HG02588 (cell line): Measurements from ENCODE around the gene ASB14.
"Not testable (repeated sequence)": the region's sequence is repeated elsewhere in the genome, so short reads cannot be mapped to it uniquely, and the experiment has no call there.

Experiments used
- ATAC-seq: cut with Tn5 transposase; IDR thresholded peaks from one replicate; pipeline ENCODE4 v1.9.1; 2021; ENCODE audit warnings: mild to moderate bottlenecking, moderate library complexity; ENCODE audit not compliant: unreplicated experiment

Gene ASB14

DNA sequence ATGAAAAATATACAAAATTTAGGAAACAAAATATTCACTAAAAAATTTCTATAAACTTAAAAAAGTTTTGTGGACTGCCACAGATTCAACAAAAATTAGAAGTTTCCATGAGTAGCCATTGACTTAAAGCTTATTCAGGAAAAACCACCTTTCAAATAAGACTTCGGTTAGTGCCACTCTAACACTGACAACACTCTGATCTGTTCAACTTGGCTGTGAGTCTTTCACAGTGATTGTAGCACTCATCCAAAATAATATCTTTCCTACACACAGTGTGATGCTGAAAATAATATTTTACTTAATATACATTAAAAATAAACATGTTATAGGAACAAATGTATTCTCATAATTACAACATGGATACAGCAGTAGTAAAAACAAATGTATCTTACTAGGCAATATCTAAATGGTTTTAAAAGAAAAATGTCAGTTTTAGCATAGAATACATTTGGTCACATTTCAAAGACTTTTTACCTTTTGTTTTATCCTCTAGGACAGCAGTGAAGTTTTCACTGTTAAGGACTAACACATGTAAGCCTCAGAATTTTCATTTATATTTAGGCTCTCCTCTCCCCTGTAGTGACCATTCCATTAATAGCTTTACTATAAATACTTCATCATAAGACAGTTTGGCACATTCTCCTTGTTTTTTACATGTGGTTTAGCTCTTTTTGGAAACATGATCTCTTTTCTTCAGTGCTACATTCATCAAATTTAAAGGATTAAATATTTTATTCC lies at the start of gene ASB14:
Gene ASB14, minus strand, starts transcription at position 527 of the 738 bp plus-strand sequence. CDS start 652 bp downstream, outside the sequence.
- ATAC-seq = no peak

GRCh38 chr3:57339071-57339642 lies 46.7 kb upstream of the ASB14 start:
- ATAC-seq = not testable (repeated sequence)

- not testable (repeated sequence) for ATAC-seq
Measured at GRCh38 chr3:57338272-57339070, 46.0 kb upstream of the ASB14 start.

- ATAC-seq = no peak
Measured at GRCh38 chr3:57335283-57335938, 42.9 kb upstream of the ASB14 start.

GRCh38 chr3:57331078-57331610 lies 38.7 kb upstream of the ASB14 start:
- no peak for ATAC-seq

GRCh38 chr3:57326498-57326897 lies 34.0 kb upstream of the ASB14 start:
- not testable (repeated sequence) for ATAC-seq

DNA sequence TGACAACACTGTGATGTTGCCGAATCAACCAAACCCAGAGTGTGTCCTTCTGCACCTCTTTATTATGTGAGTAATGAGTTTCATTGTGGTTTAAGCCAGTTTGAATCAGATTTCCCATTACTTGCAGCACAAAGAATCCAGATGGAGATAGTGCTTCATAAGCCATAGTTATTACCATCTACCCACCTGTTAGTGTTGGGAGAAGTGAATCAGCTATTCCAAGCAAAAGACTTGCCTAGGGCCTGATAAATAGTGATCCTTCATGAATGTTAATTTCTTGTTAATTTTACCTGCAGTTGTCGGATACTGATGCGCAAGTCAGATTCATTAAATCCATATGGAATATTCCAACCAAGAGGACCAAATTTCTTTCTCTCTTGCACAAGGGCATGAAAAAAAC lies 21.7 kb upstream of the ASB14 start:
- ATAC-seq = no peak

DNA sequence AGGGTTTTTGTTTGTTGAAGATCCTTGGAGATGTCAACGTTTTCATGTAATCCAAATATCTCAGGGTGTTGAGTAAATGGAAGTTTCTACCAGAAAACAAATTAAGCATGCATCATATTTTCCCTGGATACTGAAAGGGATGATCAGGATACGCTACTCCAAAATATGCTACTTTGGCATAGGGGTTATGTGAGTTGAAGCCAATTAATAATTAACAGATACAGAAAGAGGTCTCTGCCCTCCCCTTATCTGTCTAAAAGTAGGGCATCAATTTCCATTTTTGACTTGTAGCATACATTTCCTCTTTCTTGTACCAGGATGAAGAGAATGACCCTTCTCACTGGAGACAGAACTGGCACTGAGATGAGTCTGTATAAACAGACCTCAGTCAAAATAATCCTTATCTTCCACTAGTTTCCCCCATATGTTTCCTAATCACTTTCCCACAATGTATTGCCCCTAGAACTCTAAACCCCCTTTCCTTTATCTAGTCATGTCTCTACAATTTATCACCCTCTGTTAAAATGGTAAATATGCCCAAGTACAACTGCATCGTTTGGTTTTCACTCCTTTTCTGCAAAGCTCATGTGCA lies 17.4 kb upstream of the ASB14 start:
- no peak for ATAC-seq

- ATAC-seq = not testable (repeated sequence)
Measured at GRCh38 chr3:57303520-57303919, 11.0 kb upstream of the ASB14 start.

DNA sequence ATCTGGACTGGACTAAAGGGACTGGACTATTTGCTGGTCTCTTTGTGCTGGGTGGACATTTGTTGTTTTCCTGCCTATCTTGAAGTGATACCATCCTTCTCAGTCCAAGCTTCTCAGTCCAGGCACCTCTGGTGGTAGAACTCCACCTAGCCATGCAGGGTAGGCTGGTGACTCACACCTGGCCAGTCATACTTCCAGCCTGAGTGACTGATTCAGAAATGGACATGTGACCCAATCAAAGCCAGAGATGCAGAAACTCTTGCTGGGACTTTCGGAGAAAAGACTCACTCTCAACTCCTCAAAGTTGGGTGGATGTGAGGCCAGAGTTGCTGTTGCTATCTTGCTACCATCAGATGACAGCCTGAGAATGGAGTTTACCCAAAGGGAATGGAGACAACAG lies 5.6 kb upstream of the ASB14 start:
- no peak for ATAC-seq

- ATAC-seq = no peak
Measured at GRCh38 chr3:57292897-57293526, 527 bp upstream of the ASB14 start.

GRCh38 chr3:57288403-57288802 lies 4.1 kb downstream of the ASB14 start:
- ATAC-seq = no peak

- ATAC-seq = no peak
Measured at GRCh38 chr3:57287205-57287604, 5.3 kb downstream of the ASB14 start.

- ATAC-seq = no peak
Measured at GRCh38 chr3:57283334-57283733, 9.2 kb downstream of the ASB14 start.

DNA sequence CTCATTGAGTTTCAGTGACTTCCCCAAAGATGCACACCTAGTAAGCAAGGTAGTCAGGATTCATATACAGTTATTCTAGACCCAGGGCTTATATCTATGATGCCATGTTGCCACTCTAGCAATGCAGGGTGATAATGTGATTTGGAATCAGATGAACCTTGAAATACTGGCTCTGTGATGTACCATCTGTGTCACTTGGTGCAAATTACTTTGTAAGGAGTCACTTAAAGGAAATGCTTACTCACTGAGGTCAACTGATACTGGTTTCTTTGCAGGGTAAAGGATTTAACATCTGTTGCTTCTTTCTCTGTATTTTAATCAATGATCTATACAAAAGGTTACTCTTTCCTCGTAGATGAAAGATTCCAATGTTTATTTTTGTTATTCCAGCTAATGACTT lies 10.8 kb downstream of the ASB14 start:
- no peak for ATAC-seq

- no peak for ATAC-seq
Measured at GRCh38 chr3:57279685-57280084, 12.8 kb downstream of the ASB14 start.

DNA sequence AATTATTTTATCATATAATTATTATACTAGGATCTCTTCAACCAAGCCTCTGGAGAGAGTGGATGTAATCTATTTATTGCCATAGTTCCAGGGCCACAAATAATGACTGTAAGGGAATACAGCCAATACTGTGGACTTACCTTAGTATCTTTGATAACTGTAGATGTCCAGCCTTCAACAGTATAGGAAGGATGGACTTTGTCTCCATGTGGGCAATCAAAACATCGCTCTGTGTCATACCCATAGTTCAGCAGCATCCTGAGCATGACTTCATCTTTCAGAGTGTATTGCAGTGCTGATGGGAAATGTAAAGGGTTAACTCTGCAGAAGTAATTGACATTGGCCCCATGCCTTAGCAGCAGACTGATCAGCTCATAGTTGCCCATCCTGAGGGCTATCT lies 14.2 kb downstream of the ASB14 start:
- no peak for ATAC-seq

DNA sequence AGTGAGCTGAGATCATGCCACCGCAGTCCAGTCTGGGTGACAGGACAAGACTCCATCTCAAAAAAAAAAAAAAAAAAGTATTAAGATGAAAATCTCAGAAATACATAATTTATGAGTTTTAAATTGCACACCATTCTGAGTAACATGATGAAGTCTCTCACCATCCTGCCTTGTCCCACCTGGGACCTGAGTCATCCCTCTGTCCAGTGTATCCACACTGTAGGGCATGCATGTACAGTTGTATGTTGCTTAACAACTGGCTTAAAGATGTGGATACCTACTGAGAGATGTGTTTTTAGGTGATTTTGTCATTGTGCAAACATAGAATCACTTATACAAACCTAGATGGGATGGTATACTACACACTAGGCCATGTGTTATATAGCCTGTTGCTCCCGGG lies 17.1 kb downstream of the ASB14 start:
- ATAC-seq = no peak

GRCh38 chr3:57274845-57275244 lies 17.6 kb downstream of the ASB14 start:
- no peak for ATAC-seq

GRCh38 chr3:57268416-57268815 lies 24.1 kb downstream of the ASB14 start:
- no peak for ATAC-seq
